Motor neuron (in vitro differentiated cells): ENCODE results near the gene TLL1. TPM values are rescaled to one million over a fixed set of nuclear protein-coding genes. Genes with fewer than 3 reads are reported as not detected.

ENCODE experiments used
- ATAC-seq, 8 experiments: fragments of 200-7000 bp; cut with Tn5 transposase; replicated peaks in 6 of 8; 2 replicates each; pipeline ENCODE4 v1.8.0; 2021; ENCODE audit warnings: mild to moderate bottlenecking in 8 of 8, moderate library complexity in 8 of 8
- H3K27ac ChIP-seq, 2 donors: fragments of 250-450 bp; sonication (Bioruptor Pico); 2 replicates each; pipeline ENCODE4 v1.9.0; 2021; ENCODE audit warnings: antibody characterized with exemption in 2 of 2, mild to moderate bottlenecking in 2 of 2, moderate library complexity in 1 of 2
- H3K4me1 ChIP-seq, 2 donors: fragments of 250-450 bp; sonication (Bioruptor Pico); replicated peaks in 1 of 2; 2 replicates each; pipeline ENCODE4 v1.6.1; 2021; ENCODE audit warnings: antibody characterized with exemption in 2 of 2, mild to moderate bottlenecking in 2 of 2, moderate library complexity in 1 of 2
- H3K4me3 ChIP-seq, 5 donors: fragments of 250-450 bp; sonication (Bioruptor Pico); 2 replicates each; pipeline ENCODE4 v1.9.0; 2021; ENCODE audit warnings: antibody characterized with exemption in 5 of 5, mild to moderate bottlenecking in 5 of 5, moderate library complexity in 4 of 5
- WGBS, 10 experiments: fragments of 450-650 bp; shearing (Covaris generic); methylation state at CpG; one replicate each; pipeline ENCODE4 v1.0.0; 2022; 5-methylcytosine and 5-hydroxymethylcytosine counted together
- in situ Hi-C, 9 experiments: fragments of 400-800 bp; cut with MboI; loops; one replicate each; pipeline ENCODE4 v1.15.0; 2021; ENCODE audit warnings: low sequenced_read_pairs in 9 of 9, low pct_unique_long_range_greater_than_20kb in 2 of 9; ENCODE audit not compliant: unreplicated experiment in 9 of 9
- total RNA-seq, 8 experiments: library from RNA; unstranded; fragments of 300-600 nt; gene quantifications; 2 replicates each; pipeline versions ENCODE4 v1.2.3 to v1.2.4, GENCODE V29; 2022

TLL1 gene
- under 1 TPM in 6 of 8 experiments, not detected in 2; 0.05 to 0.36 (median 0.13) TPM for total RNA-seq

- H3K4me1 ChIP-seq: peaks cover 0 to 3% of the 10 kb centered on the region in 2 donors
- no peak within 1 kb of the TSS for H3K27ac ChIP-seq
- 0 to 13% (median 3%) methylated on average over 1 to 22 of the region's 24 CpGs for WGBS, 10 experiments
- ATAC-seq: peak in 7 of 8 experiments; percentile 22 to 36 (median 27)
- peak within 1 kb of the TSS; percentile 38 to 51 (median 47) for H3K4me3 ChIP-seq
- in situ Hi-C loops: no loop called here
Observed at GRCh38 chr4:165872461-165873297, at the start of gene TLL1. TSS of gene TLL1 (plus strand) at chr4:165873237. CDS start at chr4:165873905, 668 bp downstream.

- ATAC-seq: peak in 1 of 8 experiments; percentile 18
- Histone ChIP-seq H3K4me3 (no peak overlapping the region), H3K27ac (no peak overlapping the region), H3K4me1 (no peaks in the 10 kb centered on the region)
- WGBS, 10 experiments: 0 to 100% (median 38%) methylated on average over 1 of the region's 1 CpG; no CpG with 5 or more reads in 3 of the 10 experiments
- in situ Hi-C loops: no loop called here
Observed at GRCh38 chr4:165826166-165826565, 46.9 kb upstream of the TLL1 start.

- H3K4me3 ChIP-seq: no peak overlapping the region
- no peak for ATAC-seq
- no peaks in the 10 kb centered on the region for H3K4me1 ChIP-seq
- 0 to 88% (median 84%) methylated on average over 1 of the region's 1 CpG; no CpG with 5 or more reads in 6 of the 10 experiments for WGBS, 10 experiments
- no peak overlapping the region for H3K27ac ChIP-seq
- in situ Hi-C loops: no loop called here
Observed at GRCh38 chr4:165827018-165827417, 46.0 kb upstream of the TLL1 start.

GRCh38 chr4:165828928-165829327, 44.1 kb upstream of the TLL1 start:
- Histone ChIP-seq H3K4me1 (no peaks in the 10 kb centered on the region), H3K4me3 (no peak overlapping the region), H3K27ac (no peak overlapping the region)
- no peak for ATAC-seq
- in situ Hi-C loops: no loop called here
- WGBS, 10 experiments: 0 to 78% (median 35%) methylated on average over 1 to 2 of the region's 2 CpGs

DNA sequence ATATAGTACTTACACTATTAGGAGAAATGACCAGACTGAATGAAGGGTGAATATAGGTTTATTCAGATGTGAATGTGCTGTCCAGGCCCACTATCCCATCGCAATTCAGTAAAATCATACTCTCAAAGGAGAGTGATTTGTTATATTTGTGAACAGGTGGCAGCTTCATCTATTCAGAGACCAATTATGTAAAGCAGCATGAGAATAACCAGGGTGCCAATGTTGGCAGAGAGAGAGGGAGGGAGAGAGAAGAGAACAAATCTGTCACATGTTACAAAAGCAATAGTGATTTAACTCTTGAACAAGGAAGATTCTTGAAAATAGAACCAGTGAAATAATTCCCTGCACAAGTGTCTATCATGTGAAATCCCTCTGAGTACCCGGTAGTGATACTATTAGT, 38.9 kb upstream of the TLL1 start:
- no peaks in the 10 kb centered on the region for H3K4me1 ChIP-seq
- H3K27ac ChIP-seq: no peak overlapping the region
- in situ Hi-C loops: no loop called here
- ATAC-seq: no peak
- no peak overlapping the region for H3K4me3 ChIP-seq
- WGBS, 10 experiments: 0 to 88% (median 75%) methylated on average over 1 to 2 of the region's 2 CpGs; no CpG with 5 or more reads in 3 of the 10 experiments

DNA sequence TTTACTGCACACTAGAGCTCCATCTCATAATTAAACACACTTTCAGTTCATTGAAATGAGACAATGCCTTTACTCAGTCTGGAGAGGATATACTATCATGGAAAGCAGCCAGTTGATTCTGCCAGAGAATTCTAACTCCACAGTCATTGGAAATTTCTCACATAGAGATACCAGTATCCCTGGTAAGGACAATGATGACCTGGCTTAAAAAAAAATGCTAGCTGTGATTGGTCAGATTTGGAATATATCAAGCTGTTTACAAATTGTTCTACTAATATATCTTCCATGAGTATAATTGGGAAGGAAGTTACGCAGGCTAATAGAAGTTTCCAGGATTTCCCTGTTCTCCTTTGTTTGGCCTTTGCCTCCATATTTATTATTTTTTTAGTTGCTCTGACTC, 34.5 kb upstream of the TLL1 start:
- in situ Hi-C loops: no loop called here
- no peak overlapping the region for H3K27ac ChIP-seq
- WGBS, 10 experiments: 25 to 100% (median 100%) methylated on average over 1 of the region's 1 CpG; no CpG with 5 or more reads in 1 of the 10 experiments
- peak in 1 of 8 experiments; percentile 58 for ATAC-seq
- H3K4me1 ChIP-seq: peaks cover 0 to 4% of the 10 kb centered on the region in 2 donors
- no peak overlapping the region for H3K4me3 ChIP-seq

DNA sequence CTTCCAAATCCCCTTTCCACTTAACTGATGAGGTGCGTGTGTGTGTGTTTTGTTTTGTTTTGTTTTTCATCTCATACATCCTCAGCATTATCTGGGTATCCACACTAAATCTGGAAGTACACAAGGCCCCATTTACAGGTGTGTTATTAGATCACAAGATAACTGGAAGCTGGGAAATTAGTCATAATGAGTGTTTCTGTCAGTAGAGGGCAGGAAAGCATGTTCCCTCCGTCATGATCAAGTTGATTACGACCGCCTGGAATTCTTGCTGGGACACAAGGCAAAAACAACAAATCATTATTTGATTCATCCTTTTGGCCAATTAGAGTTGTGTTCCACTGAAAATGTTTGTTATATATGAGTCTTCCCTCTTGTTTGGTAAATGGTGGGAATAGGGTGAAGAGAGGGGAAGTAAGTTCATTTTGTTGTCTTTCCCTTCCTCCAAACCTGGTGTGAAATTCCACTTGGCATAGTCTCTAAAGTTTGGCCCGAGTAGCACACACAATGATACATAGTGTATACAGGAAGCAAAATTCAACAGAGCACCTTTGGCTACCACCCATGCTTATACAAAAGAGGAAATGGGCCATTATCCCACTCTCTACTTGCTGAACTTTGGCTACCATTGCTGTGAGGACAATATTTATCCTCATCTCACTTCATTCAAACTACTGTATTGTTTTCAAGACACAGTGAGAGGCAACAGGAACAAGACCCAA, 33.3 kb upstream of the TLL1 start:
- ATAC-seq: no peak
- H3K4me1 ChIP-seq: peaks cover 0 to 4% of the 10 kb centered on the region in 2 donors
- whole genome bisulfite sequencing, 10 experiments: 0 to 100% (median 75%) methylated on average over 1 to 5 of the region's 5 CpGs; no CpG with 5 or more reads in 1 of the 10 experiments
- no peak overlapping the region for H3K27ac ChIP-seq
- in situ Hi-C loops: no loop called here
- H3K4me3 ChIP-seq: no peak overlapping the region

- in situ Hi-C loops: no loop called here
- no peak for ATAC-seq
- Histone ChIP-seq H3K4me3 (no peak overlapping the region), H3K27ac (no peak overlapping the region), H3K4me1 (peaks cover 0 to 4% of the 10 kb centered on the region in 2 donors)
Observed at GRCh38 chr4:165842684-165843083, 30.4 kb upstream of the TLL1 start.

DNA sequence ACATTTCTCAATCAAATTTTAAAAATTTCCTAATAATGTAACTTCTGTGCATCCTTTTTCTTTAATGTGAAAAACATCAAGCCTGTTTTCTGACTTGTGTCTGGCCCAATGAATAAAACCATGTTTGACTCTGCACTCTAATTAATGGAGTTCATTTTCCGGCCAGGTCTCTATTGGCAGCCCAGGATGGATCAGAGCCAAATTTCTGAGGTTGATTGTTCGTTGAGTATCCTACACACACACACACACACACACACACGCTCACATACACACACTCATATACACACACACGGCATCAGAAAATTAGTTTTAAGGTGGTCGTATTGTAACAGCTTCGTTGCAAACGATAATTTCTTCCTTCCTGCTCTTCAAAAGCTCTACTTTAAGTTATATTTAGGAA, 28.9 kb upstream of the TLL1 start:
- in situ Hi-C loops: no loop called here
- no peak for ATAC-seq
- WGBS, 10 experiments: 0 to 100% (median 81%) methylated on average over 1 to 7 of the region's 7 CpGs
- no peak overlapping the region for H3K27ac ChIP-seq
- H3K4me3 ChIP-seq: no peak overlapping the region
- H3K4me1 ChIP-seq: peaks cover 0 to 4% of the 10 kb centered on the region in 2 donors

DNA sequence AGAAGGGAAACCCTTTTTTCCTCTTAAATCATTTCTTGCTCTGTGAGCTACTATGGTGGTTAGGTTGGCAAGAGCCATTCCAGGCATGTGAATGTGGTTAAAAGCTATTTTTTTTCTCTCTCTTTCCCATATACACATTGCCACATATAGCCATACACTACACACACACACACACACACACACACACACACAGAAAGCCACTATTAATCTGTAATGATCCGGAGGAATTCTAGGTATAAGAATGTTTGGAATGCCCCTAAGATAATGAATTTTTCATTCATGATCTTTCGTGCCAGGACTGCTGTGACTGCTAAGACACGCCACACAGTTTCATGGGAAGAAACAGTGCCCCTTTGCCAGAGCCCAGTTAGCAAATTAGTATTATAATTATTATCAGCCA, 21.8 kb upstream of the TLL1 start:
- Histone ChIP-seq H3K27ac (no peak overlapping the region), H3K4me1 (no peaks in the 10 kb centered on the region), H3K4me3 (no peak overlapping the region)
- 8 to 100% (median 81%) methylated on average over 1 to 3 of the region's 3 CpGs; no CpG with 5 or more reads in 2 of the 10 experiments for WGBS, 10 experiments
- no peak for ATAC-seq
- in situ Hi-C loops: no loop called here

DNA sequence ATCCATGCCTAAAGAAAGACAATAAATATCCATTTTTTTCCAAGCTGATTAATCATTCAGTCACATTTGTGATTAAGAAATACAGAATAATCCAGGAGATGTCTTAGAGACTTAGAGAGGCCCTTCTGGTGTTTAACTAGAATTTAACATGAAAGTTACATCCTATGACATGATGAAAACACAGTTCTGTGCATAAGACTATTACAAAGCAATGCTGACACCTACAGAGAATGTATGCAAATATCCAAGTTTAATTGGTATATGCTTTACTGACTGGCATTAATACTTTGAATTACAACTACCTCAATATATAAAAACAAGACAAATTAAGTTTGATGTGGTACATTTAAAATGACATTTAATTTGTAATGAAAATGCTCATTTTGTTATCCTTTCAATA, 17.8 kb upstream of the TLL1 start:
- in situ Hi-C loops: no loop called here
- Histone ChIP-seq H3K4me3 (no peak overlapping the region), H3K27ac (no peak overlapping the region), H3K4me1 (no peaks in the 10 kb centered on the region)
- no peak for ATAC-seq

DNA sequence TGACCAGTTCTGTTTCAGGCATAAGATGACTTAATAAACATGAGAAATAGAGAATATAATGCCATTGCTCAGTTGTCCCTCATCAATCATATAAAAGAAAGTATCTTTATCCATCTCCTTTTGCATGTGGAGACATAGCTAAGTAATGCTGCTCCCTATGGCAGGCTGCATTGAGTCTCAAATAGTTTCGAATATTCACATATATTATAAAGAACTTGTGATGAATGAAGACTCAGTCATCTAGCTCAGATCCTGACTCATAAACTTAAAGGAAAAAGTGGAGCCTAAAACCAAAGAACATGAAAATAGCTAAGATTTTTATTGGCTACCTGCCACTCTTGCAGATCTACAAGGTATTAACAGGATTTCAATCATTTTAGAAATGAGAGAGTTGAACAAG, 11.7 kb upstream of the TLL1 start:
- in situ Hi-C loops: no loop called here
- H3K4me1 ChIP-seq: peaks cover 0 to 8% of the 10 kb centered on the region in 2 donors
- H3K27ac ChIP-seq: no peak overlapping the region
- peak in 1 of 8 experiments; percentile 80 for ATAC-seq
- H3K4me3 ChIP-seq: no peak overlapping the region
- WGBS, 10 experiments: 0 to 100% (median 89%) methylated on average over 1 of the region's 1 CpG; no CpG with 5 or more reads in 3 of the 10 experiments

GRCh38 chr4:165864271-165864670, 8.8 kb upstream of the TLL1 start:
- in situ Hi-C loops: no loop called here
- Histone ChIP-seq H3K27ac (no peak overlapping the region), H3K4me3 (no peak overlapping the region), H3K4me1 (peaks cover 0 to 8% of the 10 kb centered on the region in 2 donors)
- WGBS, 10 experiments: 0 to 62% (median 45%) methylated on average over 1 to 3 of the region's 3 CpGs
- no peak for ATAC-seq
